ENCODE measurements around the gene RAB34.
A peak's percentile ranks its signal among the peaks of the same experiment; 100 is the strongest.
"Not testable (repeated sequence)": the region's sequence is repeated elsewhere in the genome, so short reads cannot be mapped to it uniquely, and the experiment has no call there.

The RAB34 gene

GRCh38 chr17:28726627-28727491, 9.2 kb upstream of the RAB34 start:
- peak; percentile 94 for DNase-seq

GRCh38 chr17:28726226-28726626, 8.6 kb upstream of the RAB34 start, which contains the start of gene TLCD1:
TLCD1 (minus strand) TSS chr17:28726233; CDS start chr17:28726097, 136 bp downstream.
- peak; percentile 73 for DNase-seq

GRCh38 chr17:28725660-28726225, 8.1 kb upstream of the RAB34 start:
- DNase-seq = peak; percentile 82

GRCh38 chr17:28725166-28725659, 7.5 kb upstream of the RAB34 start:
- DNase-seq = peak; percentile 22

- DNase-seq = no peak
These were observed 7.0 kb upstream of the RAB34 start for GRCh38 chr17:28724500-28725165.

GRCh38 chr17:28723836-28724499, 6.3 kb upstream of the RAB34 start:
- DNase-seq = not testable (repeated sequence)

GRCh38 chr17:28723159-28723835, 5.6 kb upstream of the RAB34 start:
- DNase-seq = no peak

GRCh38 chr17:28722417-28723158, 4.9 kb upstream of the RAB34 start:
- no peak for DNase-seq

GRCh38 chr17:28720997-28721329, 3.3 kb upstream of the RAB34 start:
- not testable (repeated sequence) for DNase-seq

- no peak for DNase-seq
These were observed 2.8 kb upstream of the RAB34 start for GRCh38 chr17:28720247-28720996.

- no peak for DNase-seq
These were observed 1.4 kb upstream of the RAB34 start for GRCh38 chr17:28719021-28719433.

GRCh38 chr17:28718333-28719020, 809 bp upstream of the RAB34 start:
- DNase-seq = peak; percentile 51

- DNase-seq = no peak
These were observed 709 bp downstream of the RAB34 start for GRCh38 chr17:28716740-28717577.

GRCh38 chr17:28715217-28715616, 2.5 kb downstream of the RAB34 start:
- DNase-seq = no peak

GRCh38 chr17:28714281-28714680, 3.4 kb downstream of the RAB34 start:
- DNase-seq = no peak

- no peak for DNase-seq
These were observed 4.8 kb downstream of the RAB34 start for GRCh38 chr17:28712705-28713415.

GRCh38 chr17:28712032-28712704, 5.5 kb downstream of the RAB34 start:
- DNase-seq = no peak

- DNase-seq = no peak
These were observed 6.0 kb downstream of the RAB34 start, which contains the start of gene PROCA1 for GRCh38 chr17:28711723-28712031. PROCA1 (minus strand) TSS chr17:28711888; CDS start chr17:28711660, 228 bp downstream.
